ENCODE data around the gene LDHA.

Gene LDHA

DNA sequence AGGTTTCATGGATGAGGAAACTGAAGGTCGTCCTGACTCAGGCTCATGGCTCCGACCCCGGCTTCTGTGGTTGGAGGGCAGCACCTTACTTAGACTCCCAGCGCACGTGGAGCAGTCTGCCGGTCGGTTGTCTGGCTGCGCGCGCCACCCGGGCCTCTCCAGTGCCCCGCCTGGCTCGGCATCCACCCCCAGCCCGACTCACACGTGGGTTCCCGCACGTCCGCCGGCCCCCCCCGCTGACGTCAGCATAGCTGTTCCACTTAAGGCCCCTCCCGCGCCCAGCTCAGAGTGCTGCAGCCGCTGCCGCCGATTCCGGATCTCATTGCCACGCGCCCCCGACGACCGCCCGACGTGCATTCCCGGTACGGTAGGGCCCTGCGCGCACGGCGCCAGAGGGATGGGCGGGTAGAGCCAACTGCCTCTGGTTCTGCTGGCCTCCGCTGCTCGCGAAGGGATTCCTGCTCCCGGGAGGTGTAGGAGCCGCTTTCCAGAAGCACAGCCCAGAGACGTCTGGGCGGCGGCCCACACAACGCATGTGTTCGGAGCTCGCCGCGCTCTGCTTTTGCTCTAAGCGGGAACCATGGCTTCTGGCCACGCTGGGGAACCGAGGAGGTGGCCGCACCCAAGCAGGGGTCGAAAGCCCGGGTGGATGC, at the start of gene LDHA:
Gene LDHA, plus strand, starts transcription at position 289 of the 653 bp plus-strand sequence. CDS start 2,280 bp downstream, outside the sequence.
- peak; percentile 97 for DNase-seq (ENCODE audit: low spot score)

DNA sequence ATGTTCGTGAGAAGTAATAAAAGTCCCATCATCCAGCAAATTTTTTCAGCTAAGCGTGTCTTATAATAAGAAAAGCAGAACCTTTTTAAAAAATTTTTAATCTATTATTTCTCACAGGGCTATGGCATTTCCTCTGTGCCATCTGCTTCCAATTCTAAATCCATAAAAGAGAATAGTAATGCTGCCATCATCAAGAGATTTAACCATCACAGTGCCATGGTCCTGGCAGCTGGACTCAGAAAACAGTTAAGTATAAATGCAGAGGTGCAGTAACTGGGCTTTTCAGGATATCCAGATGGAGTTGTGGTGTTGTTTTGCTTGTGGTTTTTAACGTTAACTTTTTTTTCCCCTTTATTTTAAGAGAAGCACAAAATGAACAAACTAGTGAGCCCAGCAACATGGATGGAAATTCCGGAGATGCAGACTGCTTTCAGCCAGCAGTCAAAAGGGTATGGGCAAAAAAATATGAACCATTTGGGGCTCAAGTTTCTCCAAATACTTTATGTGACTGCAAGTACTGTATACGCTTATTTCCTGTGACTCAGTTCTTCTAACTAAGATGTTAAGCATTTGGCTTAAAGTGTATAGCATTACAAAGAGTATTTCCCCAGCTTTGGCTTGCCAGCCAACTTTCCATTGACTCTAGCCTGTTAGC, 46.8 kb upstream of the LDHA start:
- DNase-seq (ENCODE audit: low spot score) = peak; percentile 30

- peak; percentile 50 for DNase-seq (ENCODE audit: low spot score)
Observed at GRCh38 chr11:18352581-18352980, 41.8 kb upstream of the LDHA start.

DNA sequence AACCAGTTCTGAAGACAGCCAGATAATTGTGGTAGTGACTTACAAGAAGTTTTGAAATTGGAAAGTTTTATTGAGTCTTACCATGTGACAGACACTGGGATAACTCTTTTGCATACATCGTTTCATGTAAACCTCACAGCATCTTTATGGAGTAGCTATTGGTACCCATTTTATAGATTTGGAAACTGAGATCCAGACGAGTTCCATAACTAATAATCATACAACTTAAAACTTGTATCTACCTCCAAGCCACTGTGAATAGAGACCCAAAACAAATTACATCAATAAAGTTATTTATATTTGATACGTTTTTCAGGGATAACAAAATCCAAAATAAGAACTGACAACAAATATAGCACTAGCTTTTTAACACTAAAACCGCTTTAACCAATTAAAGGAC, 35.7 kb upstream of the LDHA start:
- no peak for DNase-seq (ENCODE audit: low spot score)

GRCh38 chr11:18361154-18361553, 33.2 kb upstream of the LDHA start:
- no peak for DNase-seq (ENCODE audit: low spot score)

- DNase-seq (ENCODE audit: low spot score) = no peak
Observed at GRCh38 chr11:18364495-18365073, 29.8 kb upstream of the LDHA start.

DNA sequence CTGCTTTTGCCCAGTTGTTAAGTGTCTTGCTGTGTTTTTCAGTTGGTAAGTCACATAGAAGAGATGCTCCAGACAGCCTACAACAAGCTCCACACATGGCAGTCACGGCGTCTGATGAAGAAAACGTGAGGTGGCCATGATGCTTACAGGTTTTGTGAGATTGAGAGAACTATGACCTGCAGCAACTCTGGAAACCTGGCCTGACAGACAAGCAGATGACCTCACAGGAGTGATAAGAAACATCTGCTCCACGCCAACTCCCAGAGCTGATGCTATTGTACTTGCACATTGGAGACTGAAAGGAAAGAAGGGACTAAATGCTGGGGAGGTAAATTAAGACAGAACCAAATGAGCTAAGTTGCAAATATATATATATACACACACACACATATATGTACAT, 28.6 kb upstream of the LDHA start:
- no peak for DNase-seq (ENCODE audit: low spot score)

GRCh38 chr11:18366286-18366685, 28.1 kb upstream of the LDHA start:
- no peak for DNase-seq (ENCODE audit: low spot score)

- DNase-seq (ENCODE audit: low spot score) = no peak
Observed at GRCh38 chr11:18367431-18367830, 26.9 kb upstream of the LDHA start.

DNA sequence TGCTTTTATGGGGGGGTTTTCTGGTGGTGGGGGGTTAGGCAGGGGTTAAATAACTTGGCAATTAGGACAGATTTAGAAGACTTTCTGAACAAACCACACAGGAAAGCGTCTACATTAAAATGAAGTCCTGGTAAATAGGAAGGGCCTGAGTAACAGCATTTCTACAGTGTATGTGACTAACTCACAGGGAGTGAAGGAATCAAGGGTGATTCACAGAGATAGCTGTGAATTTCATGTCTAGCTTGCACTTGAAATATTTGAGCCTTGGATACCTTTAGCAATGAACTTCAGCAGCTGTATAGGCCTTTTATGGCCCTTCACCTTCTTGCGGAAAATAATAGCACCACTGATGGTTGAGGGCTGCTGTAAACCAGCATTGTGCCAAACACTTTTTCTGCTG, 26.1 kb upstream of the LDHA start:
- DNase-seq (ENCODE audit: low spot score) = peak; percentile 59

DNA sequence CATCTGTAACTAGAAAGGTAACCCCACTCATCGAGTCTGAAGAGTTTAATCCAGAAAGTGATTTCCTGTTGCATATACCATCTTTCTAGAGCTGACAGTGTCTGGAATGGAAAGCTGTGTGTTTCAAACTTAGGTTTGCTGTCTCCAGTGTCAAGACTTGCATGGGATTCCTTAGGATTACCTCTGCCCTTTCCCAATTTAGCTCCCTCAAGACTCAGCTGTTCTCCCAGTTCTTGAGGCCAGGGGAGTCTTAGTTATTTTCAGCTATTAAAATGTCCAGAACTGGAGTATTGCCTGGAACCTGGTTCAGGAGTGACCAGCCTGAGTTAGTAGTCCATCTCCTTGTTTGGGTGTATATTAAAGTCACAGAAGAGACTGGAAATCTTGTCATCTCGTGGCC, 25.0 kb upstream of the LDHA start:
- DNase-seq (ENCODE audit: low spot score) = no peak

DNA sequence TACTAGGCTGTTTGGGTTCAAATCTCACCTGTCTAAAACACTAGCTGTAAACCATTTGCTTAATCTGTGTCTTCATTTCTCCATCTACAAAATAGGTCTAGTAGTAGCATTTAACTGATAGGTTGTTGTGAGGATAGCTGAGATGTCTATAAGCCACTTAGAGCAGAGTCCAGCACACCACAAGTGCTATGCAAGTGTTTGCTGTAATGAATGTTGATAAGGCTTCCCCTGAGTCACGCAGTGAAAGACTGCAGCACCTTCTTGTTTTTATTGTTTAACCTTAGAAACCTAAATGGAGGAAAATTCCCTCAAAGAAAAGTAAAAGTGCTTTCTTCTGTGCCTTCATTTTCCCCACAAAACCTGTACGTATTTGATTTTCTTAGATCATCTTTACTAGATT, 23.1 kb upstream of the LDHA start:
- no peak for DNase-seq (ENCODE audit: low spot score)

GRCh38 chr11:18372201-18372600, 22.2 kb upstream of the LDHA start:
- DNase-seq (ENCODE audit: low spot score) = no peak

DNA sequence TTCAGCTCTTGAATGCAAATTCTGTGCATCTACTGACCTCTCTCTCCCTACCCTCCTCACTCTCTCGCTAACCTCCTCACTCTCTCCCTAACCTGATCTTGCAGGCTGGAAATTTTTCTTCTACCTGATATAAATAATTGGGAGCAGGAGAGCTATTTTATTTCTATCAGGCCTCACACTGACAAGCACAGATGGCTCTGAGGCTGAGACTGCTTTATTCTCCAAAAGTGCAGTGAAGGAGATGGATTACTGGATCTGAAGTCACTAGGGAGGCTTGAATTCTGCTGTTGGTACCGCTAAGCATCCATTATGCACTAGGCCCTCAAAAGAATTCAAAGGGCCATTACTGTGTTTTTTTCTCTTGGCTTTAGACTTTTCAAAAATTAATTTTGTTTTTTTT, 19.4 kb upstream of the LDHA start:
- no peak for DNase-seq (ENCODE audit: low spot score)

DNA sequence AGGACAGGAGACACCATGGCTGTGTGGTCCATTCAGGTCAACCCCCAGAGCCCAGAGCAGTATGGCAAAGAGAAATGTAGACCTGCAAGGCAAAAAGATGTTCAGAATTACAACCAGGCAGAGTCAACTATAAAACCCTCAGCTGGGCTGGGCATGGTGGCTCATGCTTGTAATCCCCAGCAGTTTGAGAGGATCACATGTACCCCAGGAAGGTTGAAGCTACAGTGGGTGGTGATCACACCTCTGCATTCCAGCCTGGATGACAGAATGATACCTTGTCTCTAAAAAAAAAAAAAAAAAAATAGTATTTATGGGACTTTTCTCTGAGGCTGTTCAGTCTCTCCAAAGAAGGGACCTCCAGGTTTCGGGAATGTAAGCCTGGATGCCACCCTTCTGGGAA, 18.4 kb upstream of the LDHA start:
- DNase-seq (ENCODE audit: low spot score) = no peak

DNA sequence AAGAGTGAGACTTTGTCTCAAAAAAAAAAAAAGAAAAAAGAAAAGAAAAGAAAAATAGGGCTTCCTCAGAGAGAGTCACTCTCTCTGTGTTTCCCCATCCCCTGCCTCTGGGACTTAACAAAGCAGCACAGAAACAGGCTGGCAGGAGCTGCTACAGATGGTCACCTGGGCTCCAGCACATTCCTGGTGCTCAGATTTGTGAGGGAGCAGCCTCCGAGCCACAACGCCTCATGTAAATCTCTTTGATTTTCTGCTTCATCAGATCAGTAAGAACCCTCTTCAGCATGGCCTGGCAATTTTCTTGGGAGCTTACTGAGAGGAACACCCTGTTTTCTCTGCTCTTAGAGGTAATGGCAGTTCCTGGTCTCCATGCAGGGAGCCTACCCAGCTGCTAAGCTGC, 15.2 kb upstream of the LDHA start:
- DNase-seq (ENCODE audit: low spot score) = no peak

- DNase-seq (ENCODE audit: low spot score) = peak; percentile 94
Observed at GRCh38 chr11:18383388-18384156, 10.8 kb upstream of the LDHA start.

GRCh38 chr11:18384157-18384641, 10.2 kb upstream of the LDHA start:
- peak; percentile 75 for DNase-seq (ENCODE audit: low spot score)

DNA sequence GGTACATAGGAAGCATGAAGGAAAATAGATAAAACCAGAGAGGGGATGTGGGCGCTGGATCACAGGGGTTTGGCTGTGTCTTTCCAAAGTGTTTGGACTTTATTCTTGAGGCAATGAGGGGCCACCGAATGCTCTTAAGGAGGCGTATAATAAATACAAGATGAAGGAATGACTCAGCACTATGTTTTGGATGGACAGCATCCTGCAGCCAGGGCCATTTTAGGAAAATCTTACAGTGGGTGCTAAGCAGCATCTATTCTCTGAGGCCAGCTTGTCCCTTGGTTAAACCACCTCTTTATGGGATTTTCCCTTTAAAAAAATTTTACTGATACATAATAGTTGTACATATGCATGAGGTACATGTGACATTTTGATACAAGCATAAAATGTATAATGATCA, 4.3 kb upstream of the LDHA start:
- no peak for DNase-seq (ENCODE audit: low spot score)

DNA sequence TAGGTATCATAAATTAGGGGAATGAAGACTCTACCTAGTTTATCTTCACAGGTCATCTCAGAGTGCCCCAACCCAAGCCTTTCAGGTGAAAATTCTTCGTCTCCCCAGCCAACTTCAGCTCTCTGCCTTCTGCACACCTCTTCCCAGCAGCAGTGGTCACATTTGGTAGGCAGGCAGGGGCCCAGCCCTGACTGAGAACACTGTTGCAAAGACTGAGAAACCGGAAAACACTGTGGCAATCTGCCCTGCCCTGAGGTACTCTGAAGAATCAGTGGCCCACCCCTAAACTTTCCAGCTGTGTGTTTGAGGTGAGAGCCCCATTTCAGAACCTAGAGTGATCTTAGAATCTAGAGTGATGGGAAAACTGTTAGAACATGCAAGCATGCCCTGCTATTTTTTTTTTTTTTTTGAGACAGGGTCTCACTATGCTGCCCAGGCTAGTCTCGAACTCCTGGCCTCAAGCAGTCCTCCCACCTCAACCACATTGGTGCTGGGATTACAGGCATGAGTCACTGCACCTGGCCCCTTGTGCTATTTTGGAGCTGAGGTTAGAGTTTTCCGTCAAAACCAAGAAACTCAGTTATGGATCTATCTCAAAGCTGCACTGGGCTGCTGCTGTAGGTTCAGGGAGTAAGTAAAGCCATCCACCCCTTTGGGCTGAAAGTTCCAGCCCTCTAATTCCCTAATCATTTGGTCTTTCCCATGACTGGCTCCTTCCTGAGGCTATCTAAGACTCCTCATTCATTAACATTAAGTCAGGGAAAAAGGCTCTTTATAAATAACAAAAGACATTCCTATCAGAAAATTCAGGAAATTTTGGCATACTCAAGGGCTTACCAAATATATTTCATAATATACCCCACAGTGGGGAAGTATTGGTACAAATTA, 1.7 kb upstream of the LDHA start:
- DNase-seq (ENCODE audit: low spot score) = no peak

DNA sequence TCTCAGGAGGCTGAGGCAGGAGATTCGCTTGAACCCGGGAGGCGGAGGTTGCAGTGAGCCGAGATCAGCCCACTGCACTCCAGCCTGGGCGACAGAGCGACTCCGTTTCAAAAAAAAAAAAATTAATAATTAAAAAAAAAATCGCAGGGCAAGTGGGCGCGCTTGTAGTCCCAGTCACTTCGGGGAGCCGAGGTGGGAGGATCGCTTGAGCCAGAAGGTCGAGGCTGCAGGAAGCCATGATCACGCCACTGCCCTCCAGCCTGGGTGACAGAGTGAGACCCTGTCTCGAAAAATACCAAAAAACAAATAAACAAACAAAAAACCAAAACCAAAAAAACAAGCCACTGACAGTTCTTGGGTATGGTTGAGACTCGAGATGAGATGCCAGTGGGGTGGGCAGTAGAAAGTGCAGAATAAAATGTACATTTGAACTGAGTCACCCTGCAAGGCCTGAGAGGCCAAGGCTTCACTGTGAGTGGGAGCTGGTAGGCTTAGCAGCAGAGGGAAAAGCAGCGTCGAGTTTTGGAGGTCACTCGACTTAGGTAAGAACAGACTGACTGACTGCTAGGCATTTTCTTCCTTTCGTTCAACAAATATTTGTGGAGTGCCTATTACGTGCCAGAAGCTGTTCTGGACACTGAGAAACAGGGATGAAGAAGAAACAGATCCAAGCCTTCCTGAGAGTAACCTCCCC, 635 bp upstream of the LDHA start:
- DNase-seq (ENCODE audit: low spot score) = no peak

Data from AG20443 (cell line).